ENCODE measurements around the gene CCT3.

Gene CCT3

DNA sequence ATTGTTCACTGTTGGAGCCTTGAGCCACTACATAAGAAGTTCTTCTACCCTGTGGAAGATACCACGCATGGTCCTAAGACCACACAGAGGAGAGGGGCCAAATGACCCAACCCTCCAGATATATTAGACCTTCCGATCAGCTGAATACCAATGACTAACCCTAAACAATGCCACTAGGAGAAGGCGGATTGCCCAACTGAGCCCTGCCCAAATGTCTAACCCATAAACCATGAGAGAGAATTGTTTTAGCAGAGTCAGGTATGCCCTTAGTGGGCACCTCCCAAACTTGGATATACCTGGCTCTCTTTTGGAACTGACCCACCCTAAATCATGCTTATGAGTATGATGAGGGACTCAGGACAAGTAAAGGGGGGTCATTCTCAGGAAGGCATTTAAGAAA is 67.8 kb downstream of the CCT3 start:
- DNase-seq = no peak

DNA sequence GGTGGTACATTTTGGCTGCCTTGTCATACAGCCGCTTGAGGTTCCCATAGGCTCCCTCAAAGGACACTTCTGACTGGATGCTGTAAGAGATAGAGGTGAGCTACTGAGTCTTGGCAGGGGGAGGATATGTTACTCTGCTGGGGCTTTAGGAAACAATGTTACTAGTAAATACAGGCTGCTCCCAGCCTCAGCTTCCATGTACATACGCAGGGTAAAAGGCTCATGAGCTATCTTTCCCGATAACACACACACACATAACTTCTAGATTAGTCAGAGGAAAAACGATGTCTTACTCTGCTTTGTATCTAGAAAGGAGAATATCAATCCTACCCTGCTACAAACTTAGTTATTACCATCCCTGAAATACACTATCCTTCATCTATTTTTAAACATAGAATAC is 69.8 kb downstream of the CCT3 start:
- DNase-seq = no peak

DNA sequence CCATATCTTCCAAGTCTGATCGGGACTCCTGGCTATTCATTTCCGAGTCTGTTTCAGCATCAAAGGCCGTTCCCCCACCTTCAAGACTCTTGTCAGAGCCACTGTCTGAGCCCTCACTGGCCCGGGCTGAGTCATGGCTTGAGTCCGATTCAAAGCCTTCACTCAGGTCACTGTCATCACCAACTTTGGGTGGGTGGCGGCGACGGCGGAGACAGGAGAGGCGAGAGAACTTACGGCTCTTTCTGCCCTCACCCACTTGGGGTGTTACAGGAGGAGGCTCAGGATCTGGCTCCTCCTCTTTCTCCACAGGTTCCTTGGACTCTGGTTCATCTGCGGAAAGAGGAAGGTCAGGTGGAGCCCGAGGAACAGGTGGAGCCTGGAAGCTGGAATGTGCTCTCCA is 72.0 kb downstream of the CCT3 start:
- DNase-seq = no peak

DNA sequence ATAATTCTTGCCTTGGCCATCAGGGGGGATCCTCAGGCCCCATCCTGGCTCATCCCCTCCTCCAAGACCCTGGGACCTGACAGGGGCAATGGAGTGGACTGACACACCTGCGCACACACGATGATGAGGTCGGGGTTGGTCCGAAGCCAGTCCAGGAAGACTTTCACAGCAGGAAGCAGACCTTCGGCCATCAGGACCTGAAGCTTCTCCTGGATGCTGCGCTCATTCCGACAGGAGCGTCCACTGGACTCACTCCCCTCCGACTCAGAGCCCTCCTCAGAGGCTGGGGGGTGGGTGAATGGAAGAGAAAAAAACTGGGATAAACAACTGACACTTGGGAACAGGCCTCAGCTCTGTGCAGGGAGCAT is 74.8 kb downstream of the CCT3 start:
- no peak for DNase-seq

DNA sequence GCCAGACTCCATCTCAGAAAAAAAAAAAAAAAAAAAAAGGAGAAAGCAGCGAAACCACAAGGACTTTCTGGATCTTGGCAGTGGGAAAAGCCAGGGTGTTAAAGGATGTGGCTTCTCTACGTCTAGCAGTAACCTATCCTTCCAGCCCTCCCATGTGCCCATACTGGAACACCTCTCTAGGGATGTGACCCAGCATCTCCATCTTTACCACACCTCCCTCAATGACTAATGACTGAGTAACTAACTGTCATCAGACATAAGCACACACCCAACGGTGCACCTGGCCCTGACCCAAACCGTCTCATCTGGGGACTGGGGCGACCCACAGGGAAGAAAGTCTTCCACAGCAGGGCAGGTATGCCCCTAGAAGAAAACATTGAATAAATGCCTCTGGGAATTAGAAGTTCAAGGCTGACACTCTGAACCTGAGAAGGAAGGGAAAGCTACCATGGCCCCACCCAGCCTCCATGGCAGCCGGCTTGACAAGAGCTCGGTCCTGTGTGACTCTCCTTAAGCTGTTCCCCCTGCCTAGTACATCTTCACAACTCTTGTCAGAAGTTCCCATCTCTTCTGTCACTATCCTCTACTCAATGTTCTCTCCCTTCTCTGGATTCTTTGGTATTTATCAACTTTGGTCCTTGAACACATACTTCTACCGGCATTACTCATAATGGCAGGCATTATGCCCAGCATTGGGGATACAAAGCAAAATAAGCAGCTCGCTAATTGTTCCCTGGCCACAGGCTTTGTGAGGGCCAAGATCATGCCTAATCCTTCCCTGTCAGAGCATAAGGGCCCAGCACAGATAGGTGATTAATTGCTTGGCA is 75.4 kb downstream of the CCT3 start:
- no peak for DNase-seq

DNA sequence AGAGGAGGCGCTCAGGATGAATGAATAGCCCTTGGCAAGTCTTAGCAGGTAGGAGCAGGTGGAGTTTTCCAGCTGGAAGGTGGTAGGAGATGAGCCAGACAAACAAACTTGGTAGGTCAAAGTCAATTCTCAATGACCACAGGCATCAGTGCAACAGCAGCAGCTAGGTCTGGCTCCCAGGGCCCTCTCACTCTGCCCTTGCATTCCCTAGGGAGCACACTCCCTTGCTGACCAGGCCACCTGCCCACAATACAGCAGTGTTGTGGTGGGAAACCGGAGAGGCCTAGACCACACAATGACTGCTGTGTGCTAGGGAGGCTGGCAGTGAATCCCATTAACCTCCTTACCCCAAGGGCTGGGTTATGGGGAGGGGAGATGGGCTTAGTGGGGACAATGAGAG is 77.2 kb downstream of the CCT3 start:
- DNase-seq = no peak

DNA sequence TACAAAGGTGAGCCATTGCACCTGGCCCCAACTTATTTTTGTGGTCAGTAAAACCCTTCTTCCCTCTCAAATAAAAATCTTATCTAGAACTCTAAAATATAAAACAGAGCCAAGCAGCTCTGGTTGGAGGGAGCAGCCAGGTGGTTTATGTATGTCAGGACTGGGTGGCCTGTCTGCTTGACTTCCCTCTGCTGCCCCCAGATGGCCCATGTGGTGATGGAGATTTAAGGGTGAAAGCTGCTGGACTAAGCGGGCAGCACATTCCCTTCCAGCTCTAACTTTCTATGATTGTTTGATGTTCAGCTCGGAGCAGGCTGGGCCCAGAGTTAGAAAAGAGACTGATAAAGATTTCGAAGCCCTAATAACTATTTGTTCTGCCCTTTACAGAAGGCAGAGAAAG is 78.3 kb downstream of the CCT3 start:
- DNase-seq = no peak

All from CD4-positive, alpha-beta T cell treated with Interleukin-15 for 1 hour (primary cell).